Sigmoid colon (tissue), 7 donors: ENCODE data around the gene TRIAP1. TPM values are rescaled to one million over a fixed set of nuclear protein-coding genes. Genes with fewer than 3 reads are reported as not detected.

Experiments used
- DNase-seq: peaks from one replicate; pipeline ENCODE4 v3.0.0-alpha.2; 2019
- H3K27ac ChIP-seq, 4 donors: fragments of 200-600 bp; sonication (generic); one replicate each; pipeline ENCODE4 v1.5.1; 2016 to 2019; ENCODE audit warnings: mild to moderate bottlenecking in 1 of 4
- H3K27me3 ChIP-seq, 3 donors: fragments of 200-600 bp; sonication (generic); one replicate each; pipeline ENCODE4 v1.5.1; 2019; ENCODE audit warnings: mild to moderate bottlenecking in 1 of 3
- H3K36me3 ChIP-seq, 4 donors: fragments of 200-600 bp; sonication (generic); one replicate each; pipeline ENCODE4 v1.5.1; 2016 to 2019
- H3K4me1 ChIP-seq, 4 donors: fragments of 200-600 bp; sonication (generic); one replicate each; pipeline ENCODE4 v1.5.1; 2017 to 2019
- H3K4me3 ChIP-seq, 4 donors: fragments of 200-600 bp; sonication (generic); one replicate each; pipeline ENCODE4 v1.5.1; 2017 to 2019; ENCODE audit warnings: mild to moderate bottlenecking in 2 of 4, moderate library complexity in 1 of 4
- H3K9me3 ChIP-seq, 4 donors: fragments of 200-600 bp in 3 of 4; sonication (generic) in 3 of 4; one replicate each; pipeline versions ENCODE4 v1.5.1 to v1.6.1; 2013 to 2019
- CTCF ChIP-seq, 4 experiments: fragments of 450-650 bp in 3 of 4; fragments of 200-600 bp in 1 of 4; IDR thresholded peaks; one replicate each; pipeline ENCODE4 v1.5.1; 2016 to 2019; ENCODE audit warnings: antibody characterized with exemption in 4 of 4, mild to moderate bottlenecking in 3 of 4, moderate library complexity in 2 of 4
- EP300 ChIP-seq, 4 donors: sonication (generic); formaldehyde crosslinking; IDR thresholded peaks; one replicate each; pipeline ENCODE4 v1.6.1; 2017; ENCODE audit warnings: antibody characterized with exemption in 4 of 4
- POLR2A ChIP-seq, 2 donors: fragments of 450-650 bp; IDR thresholded peaks; one replicate each; pipeline ENCODE4 v1.6.1; 2016; ENCODE audit warnings: antibody characterized with exemption in 2 of 2, mild to moderate bottlenecking in 2 of 2, moderate library complexity in 2 of 2
- POLR2AphosphoS5 ChIP-seq, 4 donors: sonication (generic); formaldehyde crosslinking; IDR thresholded peaks; one replicate each; pipeline ENCODE4 v1.6.1; 2017; ENCODE audit warnings: antibody characterized with exemption in 4 of 4
- WGBS, 2 donors: extraction: QIAGEN DNeasy Blood & Tissue Kit; methylation state at CpG; one replicate each; pipeline ENCODE4 v1.1.7; 2013; 5-methylcytosine and 5-hydroxymethylcytosine counted together
- intact Hi-C: fragments of 100-400 bp; cut with DNase I; formaldehyde crosslinking; loops from one replicate; pipeline ENCODE4 v1.15.1; 2023
- polyA plus RNA-seq, 3 donors: library from polyadenylated mRNA; stranded (reverse); fragments of 200-250 nt; gene quantifications; one replicate each; pipeline ENCODE4 v1.2.3, GENCODE V29; 2013
- total RNA-seq, 4 donors: library from RNA; depleted of rRNA; stranded (reverse); fragments of >200 nt; gene quantifications; one replicate each; pipeline ENCODE4 v1.1.0, GENCODE V29; 2016
- donor health status: healthy with polysubstance abuse.
- donor health status: Bipolar disorder and iron deficiency.
- donor health status: healthy.

TRIAP1 gene
- total and polyA plus RNA-seq, 7 donors = 8.6 to 37.7 (median 14.8) TPM

GRCh38 chr12:120417917-120418580 is 28.1 kb downstream of the TRIAP1 start:
- 92 to 93% methylated on average over 4 of the region's 4 CpGs for WGBS, 2 donors
- no peak for TF ChIP-seq EP300 (IDR thresholded peaks at IDR 0.05)
- intact Hi-C loops = no loop called here

GRCh38 chr12:120416490-120417216 is 29.5 kb downstream of the TRIAP1 start:
- Histone ChIP-seq H3K4me3 (no peak overlapping the region), H3K27ac (no peak overlapping the region), H3K9me3 (no peaks in the 10 kb centered on the region), H3K36me3 (no peaks in the 10 kb centered on the region), H3K27me3 (peaks cover 0 to 3% (median 0%) of the 10 kb centered on the region in 3 donors), H3K4me1 (no peaks in the 10 kb centered on the region)
- intact Hi-C loops = no loop called here
- 79 to 86% methylated on average over 7 of the region's 7 CpGs for WGBS, 2 donors
- DNase-seq = no peak
- TF ChIP-seq POLR2AphosphoS5 (IDR thresholded peaks at IDR 0.05) = no peak
- TF ChIP-seq POLR2A (IDR thresholded peaks at IDR 0.05) = no peak
- TF ChIP-seq CTCF (IDR thresholded peaks at IDR 0.05) = no peak
- no peak for TF ChIP-seq EP300 (IDR thresholded peaks at IDR 0.05)

More at GRCh38 chr12:120417917-120418580, 28.1 kb downstream of the TRIAP1 start:
- no peaks in the 10 kb centered on the region for H3K9me3 ChIP-seq
- no peaks in the 10 kb centered on the region for H3K36me3 ChIP-seq
- H3K27ac ChIP-seq = no peak overlapping the region
- DNase-seq = no peak
- no peaks in the 10 kb centered on the region for H3K4me1 ChIP-seq
- H3K4me3 ChIP-seq = no peak overlapping the region
- H3K27me3 ChIP-seq = peaks cover 0 to 3% (median 0%) of the 10 kb centered on the region in 3 donors

- intact Hi-C loops = no loop called here
- Histone ChIP-seq H3K4me3 (no peak overlapping the region), H3K27ac (peak overlapping the region in 1 of 4 donors; percentile 61), H3K4me1 (no peaks in the 10 kb centered on the region), H3K27me3 (peaks cover 0 to 3% (median 0%) of the 10 kb centered on the region in 3 donors), H3K9me3 (no peaks in the 10 kb centered on the region), H3K36me3 (no peaks in the 10 kb centered on the region)
- TF ChIP-seq EP300 (IDR thresholded peaks at IDR 0.05) = no peak
- TF ChIP-seq POLR2AphosphoS5 (IDR thresholded peaks at IDR 0.05) = no peak
- TF ChIP-seq CTCF (IDR thresholded peaks at IDR 0.05) = no peak
- no peak for TF ChIP-seq POLR2A (IDR thresholded peaks at IDR 0.05)
- no peak for DNase-seq
- 17 to 57% methylated on average over 13 of the region's 13 CpGs for WGBS, 2 donors
These were observed 32.1 kb downstream of the TRIAP1 start for GRCh38 chr12:120413901-120414695.

- H3K4me3 ChIP-seq = no peak overlapping the region
- intact Hi-C loops = no loop called here
- no peaks in the 10 kb centered on the region for H3K9me3 ChIP-seq
- DNase-seq = no peak
- no peaks in the 10 kb centered on the region for H3K4me1 ChIP-seq
- H3K36me3 ChIP-seq = no peaks in the 10 kb centered on the region
- peaks cover 0 to 3% (median 0%) of the 10 kb centered on the region in 3 donors for H3K27me3 ChIP-seq
- no peak overlapping the region for H3K27ac ChIP-seq
- WGBS, 2 donors = 88 to 93% methylated on average over 7 of the region's 7 CpGs
- TF ChIP-seq CTCF (IDR thresholded peaks at IDR 0.05) = no peak
- TF ChIP-seq EP300 (IDR thresholded peaks at IDR 0.05) = no peak
- no peak for TF ChIP-seq POLR2AphosphoS5 (IDR thresholded peaks at IDR 0.05)
- TF ChIP-seq POLR2A (IDR thresholded peaks at IDR 0.05) = no peak
These were observed 33.8 kb downstream of the TRIAP1 start for GRCh38 chr12:120412421-120412820.

- Histone ChIP-seq H3K27ac (no peak overlapping the region), H3K4me1 (peaks cover 0 to 6% (median 0%) of the 10 kb centered on the region in 4 donors), H3K4me3 (no peak overlapping the region), H3K27me3 (peaks cover 0 to under 1% (median 0%) of the 10 kb centered on the region in 3 donors), H3K9me3 (no peaks in the 10 kb centered on the region), H3K36me3 (no peaks in the 10 kb centered on the region)
- TF ChIP-seq EP300 (IDR thresholded peaks at IDR 0.05) (no peak), POLR2A (IDR thresholded peaks at IDR 0.05) (no peak)
- DNase-seq = no peak
- 95 to 97% methylated on average over 11 of the region's 11 CpGs for WGBS, 2 donors
- intact Hi-C loops = no loop called here
These were observed 37.4 kb downstream of the TRIAP1 start for GRCh38 chr12:120408771-120409170.
